HepG2 (cell line): ENCODE results near the gene HS3ST5. TPM values are rescaled to one million over a fixed set of nuclear protein-coding genes. Genes with fewer than 3 reads are reported as not detected.

ENCODE experiments used
- ATAC-seq: fragments of 200-7000 bp; cut with Tn5 transposase; 3 replicates; pipeline ENCODE4 v1.9.1; 2020; ENCODE audit warnings: mild to moderate bottlenecking, moderate library complexity
- BruUV-seq: library from RNA; stranded (reverse); fragments of 400-500 nt; replicated peaks from 2 replicates; lab custom pipeline; 2021; lab: Mats Ljungman, UMichigan
- CTCF ChIA-PET: fragments of 300-600 bp; formaldehyde crosslinking; extraction: SDS; loops from one replicate; lab custom pipeline; 2021; ENCODE audit warnings: low total read pairs, inconsistent platforms, low intra/inter-chr PET ratio; lab: Yijun Ruan, JAX
- POLR2A ChIA-PET: fragments of 350-600 bp; sonication (Branson Sonifier 250); formaldehyde crosslinking; loops from one replicate; lab custom pipeline; 2020; ENCODE audit warnings: antibody characterized with exemption, inconsistent platforms; lab: Yijun Ruan, JAX
- DNase-seq: peaks from one replicate; pipeline ENCODE4 v3.0.0-alpha.2; 2015; ENCODE audit warnings: low spot score
- FAIRE-seq: peaks from 3 replicates; lab custom pipeline; 2011; peaks lifted over from hg19 to GRCh38; lab: Jason Lieb, UNC
- H2AFZ ChIP-seq: one replicate; pipeline ENCODE4 v1.6.1; 2011; ENCODE audit warnings: low read length, inconsistent platforms
- H3K27ac ChIP-seq: fragments of 300-600 bp; 3 replicates; pipeline ENCODE4 v1.8.0; 2011; ENCODE audit warnings: mixed run types, mild to moderate bottlenecking, mixed read lengths, low read length, inconsistent platforms; ENCODE audit not compliant: insufficient read depth; ENCODE audit errors: extremely low read length
- H3K27me3 ChIP-seq, 2 experiments: fragments of 200-600 bp in 1 of 2; 2 replicates in 1 of 2; 3 replicates in 1 of 2; pipeline versions ENCODE4 v1.6.0 to v1.8.0; 2011; ENCODE audit warnings: low read length in 2 of 2, mild to moderate bottlenecking in 2 of 2, moderate library complexity in 2 of 2, inconsistent platforms in 1 of 2; ENCODE audit not compliant: insufficient read depth in 2 of 2, control insufficient read depth in 1 of 2
- H3K36me3 ChIP-seq, 2 experiments: fragments of 200-600 bp in 1 of 2; replicated peaks in 1 of 2; 2 replicates in 1 of 2; 3 replicates in 1 of 2; pipeline versions ENCODE4 v1.5.1 to v1.8.0; 2011; ENCODE audit warnings: low read length in 2 of 2, inconsistent platforms in 1 of 2; ENCODE audit not compliant: insufficient read depth in 2 of 2, control insufficient read depth in 1 of 2
- H3K4me1 ChIP-seq: 2 replicates; pipeline ENCODE4 v1.5.1; 2012; ENCODE audit warnings: low read length, inconsistent platforms; ENCODE audit not compliant: insufficient read depth
- H3K4me2 ChIP-seq: 2 replicates; pipeline ENCODE4 v1.6.0; 2011; ENCODE audit warnings: low read depth, low read length, inconsistent platforms
- H3K4me3 ChIP-seq, 3 experiments: fragments of 200-600 bp in 1 of 3; sonication (generic), shearing (Covaris generic) in 1 of 3; replicated peaks in 1 of 3; 2 replicates each; pipeline ENCODE4 v1.5.1; 2011 to 2016; ENCODE audit warnings: low read length in 3 of 3, inconsistent platforms in 2 of 3, low read depth in 2 of 3, mild to moderate bottlenecking in 2 of 3, control low read depth in 1 of 3, mixed read lengths in 1 of 3; ENCODE audit not compliant: insufficient read depth in 1 of 3
- H3K79me2 ChIP-seq: one replicate; pipeline ENCODE4 v1.6.1; 2011; ENCODE audit warnings: low read length, inconsistent platforms; ENCODE audit not compliant: insufficient read depth
- H3K9ac ChIP-seq: 2 replicates; pipeline ENCODE4 v1.6.0; 2011; ENCODE audit warnings: mild to moderate bottlenecking, low read depth, low read length, inconsistent platforms; ENCODE audit not compliant: insufficient read depth
- H3K9me3 ChIP-seq: 2 replicates; pipeline ENCODE4 v1.5.1; 2012; ENCODE audit warnings: mild to moderate bottlenecking, low read length
- H4K20me1 ChIP-seq: 2 replicates; pipeline ENCODE4 v1.6.0; 2011; ENCODE audit warnings: inconsistent platforms, mild to moderate bottlenecking, low read length, moderate library complexity; ENCODE audit not compliant: insufficient read depth
- FOSL2 ChIP-seq: sonication (generic); formaldehyde crosslinking; IDR thresholded peaks from 2 replicates; pipeline ENCODE4 v1.4.0; 2020; ENCODE audit warnings: missing genetic modification reagents
- FOXA1 ChIP-seq, 2 experiments: fragments of 450-650 bp in 1 of 2; sonication (generic) in 1 of 2; formaldehyde crosslinking in 1 of 2; IDR thresholded peaks; 2 replicates each; pipeline versions ENCODE4 v1.4.0 to v1.6.1; 2016 to 2020; ENCODE audit warnings: missing genetic modification reagents in 1 of 2
- ZNF572 ChIP-seq: sonication (generic); formaldehyde crosslinking; IDR thresholded peaks from 2 replicates; pipeline ENCODE4 v1.5.1; 2020; ENCODE audit warnings: mild to moderate bottlenecking, missing genetic modification reagents
- ZNF619 ChIP-seq: sonication (generic); formaldehyde crosslinking; IDR thresholded peaks from 2 replicates; pipeline ENCODE4 v1.4.0; 2020; ENCODE audit warnings: mild to moderate bottlenecking, missing genetic modification reagents
- WGBS: methylation state at CpG from one replicate; pipeline ENCODE4 v1.1.6; 2017; ENCODE audit warnings: low lambda C conversion rate; 5-methylcytosine and 5-hydroxymethylcytosine counted together
- in situ Hi-C: cut with HindIII; loops from 2 replicates; pipeline ENCODE4 v1.10.0; 2017; ENCODE audit warnings: low pct_unique_long_range_greater_than_20kb; ENCODE audit not compliant: extremely low pct_ligation_motif_present
- intact Hi-C: fragments of 100-400 bp; cut with micrococcal nuclease; formaldehyde crosslinking; loops from one replicate; pipeline ENCODE4 v1.10.0; 2022; ENCODE audit not compliant: unreplicated experiment
- polyA plus RNA-seq, 8 experiments: library from polyadenylated mRNA; depleted of rRNA in 3 of 8; stranded (reverse) in 7 of 8; unstranded in 1 of 8; fragments of >200 nt; fragmentation: Illumina TruSeq in 4 of 8; extraction: Trizol in 4 of 8; gene quantifications; 2 replicates each; pipeline versions ENCODE4 v1.2.1 to v1.2.3, GENCODE V29; 2011 to 2016; ENCODE audit warnings: low read depth in 4 of 8, missing spikeins in 1 of 8, mixed read lengths in 1 of 8; ENCODE audit not compliant: insufficient read depth in 1 of 8
- total RNA-seq, 5 experiments: library from RNA; depleted of rRNA; stranded (reverse); fragments of >200 nt; fragmentation: Illumina TruSeq; extraction: Trizol; gene quantifications; 2 replicates each; pipeline ENCODE4 v1.2.3, GENCODE V29; 2016; ENCODE audit warnings: low read depth in 1 of 5
- TF ChIP-seq, protein P1 (sequence below): IDR thresholded peaks from 2 replicates; pipeline ENCODE4 v1.6.1; 2016; ENCODE audit warnings: missing compliant biosample characterization, missing genetic modification reagents, borderline replicate concordance
- TF ChIP-seq, protein P2 (sequence below): sonication (generic); formaldehyde crosslinking; IDR thresholded peaks from 2 replicates; pipeline ENCODE4 v1.4.0; 2020; ENCODE audit warnings: mild to moderate bottlenecking, missing genetic modification reagents, borderline replicate concordance

HS3ST5 gene
- total and polyA plus RNA-seq, 2 of the 13 experiments (the other 11 are each of a cell fraction or from before 2014, with no cell fraction given), result 1.1 to 1.6 TPM

DNA sequence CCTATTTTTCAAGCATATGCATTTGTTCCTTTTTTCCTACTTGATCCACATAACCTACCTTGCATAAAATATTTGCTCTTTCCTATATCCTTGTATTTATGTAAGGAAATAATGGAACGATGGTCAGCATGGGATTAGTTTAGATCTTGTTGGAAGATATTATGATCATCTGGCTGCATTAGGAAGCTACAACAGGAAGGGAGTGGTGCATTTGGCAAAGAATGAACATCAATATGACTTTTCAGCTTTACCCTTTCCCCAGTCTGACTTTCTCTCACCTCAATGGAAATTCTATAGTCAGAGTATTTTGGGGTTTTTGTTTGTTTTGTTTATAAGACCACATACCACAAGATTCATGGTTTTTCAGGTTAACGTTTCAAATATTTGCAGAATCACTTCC, 66.0 kb downstream of the HS3ST5 start:
- no peak overlapping the region for H3K27ac ChIP-seq
- no peak for TF ChIP-seq ZNF619 (CRISPR knock-in tag)
- TF ChIP-seq, protein P1, sequence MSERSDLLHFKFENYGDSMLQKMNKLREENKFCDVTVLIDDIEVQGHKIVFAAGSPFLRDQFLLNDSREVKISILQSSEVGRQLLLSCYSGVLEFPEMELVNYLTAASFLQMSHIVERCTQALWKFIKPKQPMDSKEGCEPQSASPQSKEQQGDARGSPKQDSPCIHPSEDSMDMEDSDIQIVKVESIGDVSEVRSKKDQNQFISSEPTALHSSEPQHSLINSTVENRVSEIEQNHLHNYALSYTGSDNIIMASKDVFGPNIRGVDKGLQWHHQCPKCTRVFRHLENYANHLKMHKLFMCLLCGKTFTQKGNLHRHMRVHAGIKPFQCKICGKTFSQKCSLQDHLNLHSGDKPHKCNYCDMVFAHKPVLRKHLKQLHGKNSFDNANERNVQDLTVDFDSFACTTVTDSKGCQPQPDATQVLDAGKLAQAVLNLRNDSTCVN (CRISPR knock-in tag), result no peak
- no peak for TF ChIP-seq ZNF572
- TF ChIP-seq, protein P2, sequence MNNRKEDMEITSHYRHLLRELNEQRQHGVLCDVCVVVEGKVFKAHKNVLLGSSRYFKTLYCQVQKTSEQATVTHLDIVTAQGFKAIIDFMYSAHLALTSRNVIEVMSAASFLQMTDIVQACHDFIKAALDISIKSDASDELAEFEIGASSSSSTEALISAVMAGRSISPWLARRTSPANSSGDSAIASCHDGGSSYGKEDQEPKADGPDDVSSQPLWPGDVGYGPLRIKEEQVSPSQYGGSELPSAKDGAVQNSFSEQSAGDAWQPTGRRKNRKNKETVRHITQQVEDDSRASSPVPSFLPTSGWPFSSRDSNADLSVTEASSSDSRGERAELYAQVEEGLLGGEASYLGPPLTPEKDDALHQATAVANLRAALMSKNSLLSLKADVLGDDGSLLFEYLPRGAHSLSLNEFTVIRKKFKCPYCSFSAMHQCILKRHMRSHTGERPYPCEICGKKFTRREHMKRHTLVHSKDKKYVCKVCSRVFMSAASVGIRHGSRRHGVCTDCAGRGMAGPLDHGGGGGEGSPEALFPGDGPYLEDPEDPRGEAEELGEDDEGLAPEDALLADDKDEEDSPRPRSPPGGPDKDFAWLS (CRISPR knock-in tag), result no peak
- TF ChIP-seq FOXA1 (IDR thresholded peaks at IDR 0.05), result no peak
- no peak for TF ChIP-seq FOXA1 (CRISPR knock-in tag; IDR thresholded peaks at IDR 0.05)
- TF ChIP-seq FOSL2 (CRISPR knock-in tag), result no peak
- TF ChIP-seq, all 625 proteins: peak for 0
- DNase-seq (no peak), ATAC-seq (no peak), FAIRE-seq (no peak)
- Histone ChIP-seq H3K27me3 (no peaks in the 10 kb centered on the region), H3K4me3 (no peak overlapping the region), H2AFZ (no peak overlapping the region), H3K79me2 (no peaks in the 10 kb centered on the region), H3K4me1 (peaks cover 31% of the 10 kb centered on the region), H3K36me3 (no peaks in the 10 kb centered on the region), H3K4me2 (no peak overlapping the region), H3K9ac (no peak overlapping the region), H4K20me1 (no peaks in the 10 kb centered on the region), H3K9me3 (no peaks in the 10 kb centered on the region)
- ChIA-PET CTCF (no interaction called here), POLR2A (no interaction called here)
- BruUV-seq, result no TSS peak
- in situ Hi-C loops (no loop called here), intact Hi-C loops (no loop called here)
- WGBS, result 97% methylated on average over 2 of the region's 2 CpGs
